Limb (tissue), 2 donors: ENCODE results near the gene MXI1.
A peak's percentile ranks its signal among the peaks of the same experiment; 100 is the strongest.
"Not testable (repeated sequence)": the region's sequence is repeated elsewhere in the genome, so short reads cannot be mapped to it uniquely, and the experiment has no call there.

Experiments
- DNase-seq, 2 donors: peaks; one replicate each; pipeline ENCODE4 v3.0.0-alpha.2; 2016; ENCODE audit errors: extremely low spot score in 2 of 2

Gene MXI1

GRCh38 chr10:110317866-110318850 lies 110.8 kb downstream of the MXI1 start:
- no peak for DNase-seq

DNA sequence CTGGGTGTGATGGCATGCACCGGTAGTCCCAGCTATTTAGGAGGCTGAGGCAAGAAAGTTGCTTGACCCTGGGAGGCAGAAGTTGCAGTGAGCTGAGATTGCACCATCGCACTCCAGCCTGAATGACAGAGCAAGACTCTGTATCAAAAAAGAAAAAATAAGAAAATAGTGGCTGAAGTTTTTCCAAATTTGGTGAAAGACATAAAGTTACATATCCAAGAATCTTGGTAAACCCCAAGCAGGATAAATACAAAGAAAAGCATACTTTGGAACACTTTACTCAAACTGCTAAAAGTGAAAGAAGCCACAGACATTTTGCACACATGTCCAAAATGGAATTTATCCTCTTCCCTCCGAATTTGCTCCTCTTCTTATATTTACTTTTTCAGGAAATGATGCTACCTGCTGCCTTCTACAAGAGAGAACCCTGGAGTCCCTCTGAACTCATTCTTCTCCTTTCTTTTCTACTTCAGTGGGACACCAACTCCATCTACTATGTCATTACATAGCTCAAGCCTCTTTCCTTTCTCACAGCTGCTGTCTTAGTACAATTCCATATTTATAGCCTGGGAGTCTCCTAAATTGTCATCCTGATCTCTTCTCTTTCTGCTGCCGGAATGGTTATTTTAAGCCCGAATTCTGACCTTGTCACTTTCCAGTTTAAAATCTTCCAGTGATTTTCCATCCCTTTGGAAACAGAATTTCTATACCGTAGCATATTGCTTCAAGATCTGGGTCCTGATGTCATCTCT lies 114.6 kb downstream of the MXI1 start:
- no peak for DNase-seq

GRCh38 chr10:110323503-110323902 lies 116.1 kb downstream of the MXI1 start:
- no peak for DNase-seq

- DNase-seq, result no peak
Measured at GRCh38 chr10:110324201-110324804, 116.9 kb downstream of the MXI1 start.

DNA sequence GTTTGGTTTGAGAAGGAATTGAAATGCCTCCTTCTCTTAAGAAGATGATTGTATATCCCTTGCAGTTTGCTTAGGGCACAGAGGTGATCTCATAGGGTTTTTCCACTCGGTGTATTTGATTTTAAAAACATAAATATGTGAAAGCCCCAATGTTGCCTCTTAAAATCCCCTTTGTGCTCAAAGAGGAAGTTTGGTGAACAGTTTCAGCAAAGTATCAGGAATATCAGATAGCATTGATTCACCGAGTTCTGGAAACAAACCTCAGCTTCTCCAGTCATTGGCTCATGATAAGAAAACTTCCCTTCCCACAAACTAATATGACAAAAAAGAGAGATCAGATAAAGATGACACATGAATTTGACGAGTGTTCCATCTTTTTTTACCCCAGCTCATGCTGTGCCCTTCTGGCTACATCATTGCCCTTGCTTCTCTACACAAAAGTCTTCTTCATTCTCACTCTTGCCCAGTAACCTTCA lies 117.4 kb downstream of the MXI1 start:
- DNase-seq, result no peak

GRCh38 chr10:110326351-110327032 lies 119.1 kb downstream of the MXI1 start:
- DNase-seq, result no peak

DNA sequence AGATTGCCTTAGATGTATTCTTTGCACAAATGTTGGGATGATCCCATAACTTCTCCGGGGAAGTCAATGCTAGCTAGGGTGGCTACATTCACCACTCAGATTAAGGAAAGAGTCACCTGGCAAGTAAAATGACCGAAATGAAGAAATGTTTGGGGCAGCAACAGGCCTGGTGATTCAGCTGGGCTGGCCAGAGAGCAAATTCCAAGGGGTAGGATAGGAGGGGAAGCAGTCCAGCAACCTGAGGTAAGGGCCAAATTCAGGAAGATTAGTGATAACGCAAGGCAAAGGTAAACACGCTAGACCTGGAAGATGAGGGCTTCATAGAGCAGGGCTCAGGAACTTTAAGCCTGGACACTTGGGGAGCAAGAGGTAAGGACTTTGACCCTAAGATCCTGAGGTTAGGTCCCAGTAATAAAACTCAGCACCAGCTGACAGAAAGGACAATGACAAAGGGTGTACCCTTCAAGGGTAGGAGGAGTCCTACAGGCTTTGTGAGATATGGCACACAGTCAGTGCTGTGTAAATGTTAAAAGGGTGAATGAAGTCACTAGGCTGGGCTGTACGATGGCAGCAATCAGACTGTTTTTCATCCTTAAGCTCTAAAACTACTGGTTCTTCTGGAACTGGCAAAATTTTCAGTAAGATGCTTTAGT lies 120.0 kb downstream of the MXI1 start:
- DNase-seq, result no peak

- no peak for DNase-seq
Measured at GRCh38 chr10:110330675-110331074, 123.3 kb downstream of the MXI1 start.

DNA sequence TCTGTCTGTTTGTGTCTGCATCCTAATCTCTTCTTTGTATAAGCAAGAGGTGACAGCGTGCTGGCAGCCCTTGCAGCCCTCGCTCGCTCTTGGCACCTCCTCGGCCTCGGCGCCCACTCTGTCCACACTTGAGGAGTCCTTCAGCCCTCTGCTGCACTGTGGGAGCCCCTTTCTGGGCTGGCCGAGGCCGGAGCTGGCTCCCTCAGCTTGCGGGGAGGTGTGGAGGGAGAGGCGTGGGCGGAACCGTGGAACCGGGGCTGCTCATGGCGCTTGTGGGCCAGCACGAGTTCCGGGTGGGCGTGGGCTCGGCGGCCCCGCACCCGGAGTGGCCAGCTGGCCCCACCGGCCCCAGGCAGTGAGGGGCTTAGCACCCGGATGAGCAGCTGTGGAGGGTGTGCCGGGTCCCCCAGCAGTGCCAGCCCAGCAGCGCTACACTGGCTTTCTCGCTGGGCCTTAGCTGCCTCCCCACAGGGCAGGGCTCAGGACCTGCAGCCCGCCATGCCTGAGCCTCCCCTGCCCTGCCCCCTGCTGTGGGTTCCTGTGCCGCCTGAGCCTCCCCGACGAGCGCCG lies 123.9 kb downstream of the MXI1 start:
- not testable (repeated sequence) for DNase-seq

GRCh38 chr10:110334061-110334656 lies 126.8 kb downstream of the MXI1 start:
- no peak for DNase-seq

- no peak for DNase-seq
Measured at GRCh38 chr10:110335314-110336064, 128.1 kb downstream of the MXI1 start.

GRCh38 chr10:110336111-110336721 lies 128.8 kb downstream of the MXI1 start:
- peak; percentile 58 to 85 for DNase-seq
